Fibroblast of lung (primary cell): ENCODE measurements around the gene DYNAP. TPM values are rescaled to one million over a fixed set of nuclear protein-coding genes. Genes with fewer than 3 reads are reported as not detected.

ENCODE experiments used
- DNase-seq, 2 donors: peaks; one replicate each; pipeline versions ENCODE4 v3.0.0 to v3.0.0-alpha.2; 2010; ENCODE audit warnings: low read depth in 2 of 2
- H2AFZ ChIP-seq: 2 replicates; pipeline ENCODE4 v1.5.1; 2012; ENCODE audit warnings: low read length, control low read depth, inconsistent platforms
- H3K27ac ChIP-seq: 2 replicates; pipeline ENCODE4 v1.5.1; 2011; ENCODE audit warnings: low read length, control low read depth; ENCODE audit not compliant: insufficient read depth
- H3K27me3 ChIP-seq: 2 replicates; pipeline ENCODE4 v1.5.1; 2011; ENCODE audit warnings: mild to moderate bottlenecking, low read length; ENCODE audit not compliant: control insufficient read depth, insufficient read depth
- H3K36me3 ChIP-seq: 2 replicates; pipeline ENCODE4 v1.5.1; 2011; ENCODE audit warnings: low read length; ENCODE audit not compliant: control insufficient read depth, insufficient read depth
- H3K4me1 ChIP-seq: 2 replicates; pipeline ENCODE4 v1.5.1; 2011; ENCODE audit warnings: low read length; ENCODE audit not compliant: control insufficient read depth, insufficient read depth; ENCODE audit errors: extremely low read depth
- H3K4me2 ChIP-seq: 2 replicates; pipeline ENCODE4 v1.5.1; 2011; ENCODE audit warnings: low read length, control low read depth; ENCODE audit not compliant: insufficient read depth; ENCODE audit errors: extremely low read depth
- H3K4me3 ChIP-seq, 4 experiments: fragments of 200-600 bp in 1 of 4; sonication (generic) in 1 of 4; replicated peaks in 1 of 4; 2 replicates each; pipeline ENCODE4 v1.5.1; 2011 to 2016; ENCODE audit warnings: low read length in 4 of 4, low read depth in 3 of 4, mild to moderate bottlenecking in 3 of 4, control low read depth in 2 of 4, inconsistent platforms in 1 of 4, mixed read lengths in 1 of 4; ENCODE audit not compliant: insufficient read depth in 1 of 4; ENCODE audit errors: control extremely low read depth in 1 of 4
- H3K79me2 ChIP-seq: 2 replicates; pipeline ENCODE4 v1.5.1; 2012; ENCODE audit warnings: mild to moderate bottlenecking, low read length, inconsistent platforms; ENCODE audit not compliant: control insufficient read depth, insufficient read depth
- H3K9ac ChIP-seq: 2 replicates; pipeline ENCODE4 v1.5.1; 2011; ENCODE audit warnings: mild to moderate bottlenecking, low read length, control low read depth; ENCODE audit not compliant: insufficient read depth
- H3K9me3 ChIP-seq: 2 replicates; pipeline ENCODE4 v1.5.1; 2012; ENCODE audit warnings: low read depth, low read length; ENCODE audit not compliant: control insufficient read depth, insufficient read depth
- H4K20me1 ChIP-seq: 2 replicates; pipeline ENCODE4 v1.5.1; 2011; ENCODE audit warnings: low read length; ENCODE audit not compliant: control insufficient read depth, insufficient read depth; ENCODE audit errors: extremely low read depth
- CTCF ChIP-seq, 2 donors: IDR thresholded peaks in 1 of 2; conservative IDR thresholded peaks in 1 of 2; 1 replicate in 1 of 2; 2 replicates in 1 of 2; pipeline ENCODE4 v1.5.1; 2011 to 2012; ENCODE audit warnings: low read length in 2 of 2, control low read depth in 1 of 2, inconsistent platforms in 1 of 2, low read depth in 1 of 2, mild to moderate bottlenecking in 1 of 2
- EZH2 ChIP-seq: IDR thresholded peaks from 2 replicates; pipeline ENCODE4 v1.5.1; 2012; ENCODE audit warnings: low read length, control low read depth, mild to moderate bottlenecking; ENCODE audit errors: missing control alignments
- polyA plus RNA-seq, 2 donors: library from polyadenylated mRNA; depleted of rRNA in 1 of 2; stranded (reverse) in 1 of 2; unstranded in 1 of 2; fragments of >200 nt; gene quantifications; 2 replicates each; pipeline ENCODE4 v1.2.1, GENCODE V29; 2011 to 2012; ENCODE audit warnings: missing spikeins in 1 of 2
- total RNA-seq: library from RNA; depleted of rRNA; stranded (reverse); fragments of >200 nt; gene quantifications from 2 replicates; pipeline ENCODE4 v1.2.1, GENCODE V29; 2014

The DYNAP gene
- total and polyA plus RNA-seq, 2 donors (not counting 1 experiment from before 2014, with no cell fraction given) = not detected

- no peak overlapping the region for H3K4me3 ChIP-seq
- H2AFZ ChIP-seq = no peak overlapping the region
- H3K36me3 ChIP-seq = no peaks in the 10 kb centered on the region
- no peaks in the 10 kb centered on the region for H4K20me1 ChIP-seq
- no peak for DNase-seq
- no peak overlapping the region for H3K9ac ChIP-seq
- H3K27me3 ChIP-seq = no peaks in the 10 kb centered on the region
- no peak overlapping the region for H3K4me2 ChIP-seq
- no peaks in the 10 kb centered on the region for H3K79me2 ChIP-seq
- H3K9me3 ChIP-seq = no peaks in the 10 kb centered on the region
- no peaks in the 10 kb centered on the region for H3K4me1 ChIP-seq
- H3K27ac ChIP-seq = no peak overlapping the region
- TF ChIP-seq EZH2 = no peak
- no peak for TF ChIP-seq CTCF (conservative IDR thresholded peaks at IDR 0.05 in 1 of 2, IDR thresholded peaks at IDR 0.05 in 1 of 2; ENCODE audit: low read depth in 1 of 2, low read length in 2 of 2)
Observed at GRCh38 chr18:54636217-54636616, 45.2 kb downstream of the DYNAP start.

GRCh38 chr18:54641734-54642133, 50.7 kb downstream of the DYNAP start:
- Histone ChIP-seq H3K79me2 (no peaks in the 10 kb centered on the region), H3K9ac (no peak overlapping the region), H2AFZ (no peak overlapping the region), H3K4me1 (no peaks in the 10 kb centered on the region), H3K4me3 (no peak overlapping the region), H3K27me3 (no peaks in the 10 kb centered on the region), H3K27ac (no peak overlapping the region), H4K20me1 (no peaks in the 10 kb centered on the region), H3K4me2 (no peak overlapping the region), H3K36me3 (no peaks in the 10 kb centered on the region), H3K9me3 (no peaks in the 10 kb centered on the region)
- DNase-seq = no peak
- TF ChIP-seq CTCF (conservative IDR thresholded peaks at IDR 0.05 in 1 of 2, IDR thresholded peaks at IDR 0.05 in 1 of 2; ENCODE audit: low read depth in 1 of 2, low read length in 2 of 2) (no peak), EZH2 (no peak)

GRCh38 chr18:54647176-54647575, 56.1 kb downstream of the DYNAP start:
- Histone ChIP-seq H3K27me3 (no peaks in the 10 kb centered on the region), H3K36me3 (no peaks in the 10 kb centered on the region), H3K4me1 (no peaks in the 10 kb centered on the region), H3K4me2 (no peak overlapping the region), H4K20me1 (no peaks in the 10 kb centered on the region), H3K27ac (no peak overlapping the region), H3K79me2 (no peaks in the 10 kb centered on the region), H3K9ac (no peak overlapping the region), H3K4me3 (no peak overlapping the region), H3K9me3 (no peaks in the 10 kb centered on the region), H2AFZ (no peak overlapping the region)
- no peak for TF ChIP-seq EZH2
- peak in 1 of 2 donors; percentile 16 for TF ChIP-seq CTCF (conservative IDR thresholded peaks at IDR 0.05 in 1 of 2, IDR thresholded peaks at IDR 0.05 in 1 of 2; ENCODE audit: low read depth in 1 of 2, low read length in 2 of 2)
- peak; percentile 10 to 23 for DNase-seq

Other genes starting within 250 kb of the DYNAP start
- gene STARD6, start 233.4 kb upstream of the DYNAP start, total RNA-seq = 0.33 TPM in 1 of 2 replicates, not detected in the other
- gene STARD6, start 233.4 kb upstream of the DYNAP start, polyA plus RNA-seq = 0.39 and 0.42 TPM in 2 replicates
- 3.3 and 5.6 TPM in 2 replicates for gene C18orf54, start 233.3 kb upstream of the DYNAP start, total RNA-seq
- 2.8 and 7.4 TPM in 2 replicates for gene C18orf54, start 233.3 kb upstream of the DYNAP start, polyA plus RNA-seq
- 0.77 and 0.99 TPM in 2 replicates for gene RAB27B, start 237.2 kb downstream of the DYNAP start, total RNA-seq
- 0.14 and 0.92 TPM in 2 replicates for gene RAB27B, start 237.2 kb downstream of the DYNAP start, polyA plus RNA-seq